IPS DF 6.9 (cell line): ENCODE results near the gene IFITM1.

Experiments
- DNase-seq: peaks from one replicate; pipeline ENCODE4 v3.0.0-alpha.2; 2013; ENCODE audit warnings: low read depth, low spot score
- H3K27ac ChIP-seq: one replicate; pipeline ENCODE4 v1.5.1; 2013; ENCODE audit warnings: low read length, control low read depth
- H3K27me3 ChIP-seq: 2 replicates; pipeline ENCODE4 v1.6.1; 2013; ENCODE audit warnings: mild to moderate bottlenecking, low read length; ENCODE audit not compliant: control insufficient read depth, insufficient read depth
- H3K36me3 ChIP-seq: 2 replicates; pipeline ENCODE4 v1.6.1; 2013; ENCODE audit warnings: low read length; ENCODE audit not compliant: control insufficient read depth, insufficient read depth
- H3K4me1 ChIP-seq: 2 replicates; pipeline ENCODE4 v1.6.1; 2013; ENCODE audit warnings: low read length; ENCODE audit not compliant: control insufficient read depth, insufficient read depth
- H3K4me3 ChIP-seq: 2 replicates; pipeline ENCODE4 v1.5.1; 2013; ENCODE audit warnings: mild to moderate bottlenecking, low read length
- H3K9me3 ChIP-seq: 2 replicates; pipeline ENCODE4 v1.6.1; 2013; ENCODE audit warnings: low read length, inconsistent platforms; ENCODE audit not compliant: control insufficient read depth, insufficient read depth
- WGBS: extraction: QIAGEN DNeasy Blood & Tissue Kit; methylation state at CpG from one replicate; pipeline ENCODE4 v1.1.7; 2013; ENCODE audit warnings: mixed read lengths, missing lambda C conversion rate; ENCODE audit not compliant: insufficient read length, insufficient coverage; 5-methylcytosine and 5-hydroxymethylcytosine counted together

IFITM1 gene

GRCh38 chr11:276219-276618 lies 37.6 kb upstream of the IFITM1 start:
- peaks cover 6% of the 10 kb centered on the region; the same call in 1 of the 2 replicates for H3K27me3 ChIP-seq
- H3K4me1 ChIP-seq: peaks cover 1% of the 10 kb centered on the region; the same call in 1 of the 2 replicates
- no peak for DNase-seq

GRCh38 chr11:278001-278951 lies 35.6 kb upstream of the IFITM1 start, which contains the start of gene NLRP6:
TSS of gene NLRP6 (plus strand) at chr11:278407. CDS start at chr11:278570, 163 bp downstream.
- H3K27ac ChIP-seq: no peak within 1 kb of the TSS
- peaks cover 12% of the 10 kb centered on the region; the same call in 1 of the 2 replicates for H3K27me3 ChIP-seq
- H3K36me3 ChIP-seq: peaks cover 4% of the 10 kb centered on the region; the same call in 1 of the 2 replicates
- no peaks in the 10 kb centered on the region for H3K9me3 ChIP-seq
- WGBS: no CpG with 5 or more reads among the region's 21 CpGs
- DNase-seq: no peak
- H3K4me1 ChIP-seq: 0 out of 2 replicates have a peak, but pooled peaks cover 1% of the 10 kb centered on the region
- no peak within 1 kb of the TSS for H3K4me3 ChIP-seq

More at GRCh38 chr11:276219-276618, 37.6 kb upstream of the IFITM1 start:
- H3K4me3 ChIP-seq: no peak overlapping the region
- no peaks in the 10 kb centered on the region for H3K9me3 ChIP-seq
- no peak overlapping the region for H3K27ac ChIP-seq
- H3K36me3 ChIP-seq: peaks cover 4% of the 10 kb centered on the region; the same call in 1 of the 2 replicates

GRCh38 chr11:279040-279965 lies 34.5 kb upstream of the IFITM1 start:
- Histone ChIP-seq H3K27ac (no peak overlapping the region), H3K4me3 (no peak overlapping the region), H3K36me3 (peaks cover 4% of the 10 kb centered on the region; the same call in 1 of the 2 replicates), H3K27me3 (peaks cover 12% of the 10 kb centered on the region; the same call in 1 of the 2 replicates), H3K9me3 (no peaks in the 10 kb centered on the region), H3K4me1 (peaks cover 3% of the 10 kb centered on the region; the same call in 1 of the 2 replicates)
- DNase-seq: no peak
- no CpG with 5 or more reads among the region's 97 CpGs for WGBS

- H3K27me3 ChIP-seq: peaks cover 12% of the 10 kb centered on the region; the same call in 1 of the 2 replicates
- WGBS: no CpG with 5 or more reads among the region's 85 CpGs
- no peak overlapping the region for H3K4me3 ChIP-seq
- H3K36me3 ChIP-seq: peaks cover 4% of the 10 kb centered on the region; the same call in 1 of the 2 replicates
- DNase-seq: no peak
- H3K9me3 ChIP-seq: no peaks in the 10 kb centered on the region
- peaks cover 3% of the 10 kb centered on the region; the same call in 1 of the 2 replicates for H3K4me1 ChIP-seq
- H3K27ac ChIP-seq: no peak overlapping the region
Measured at GRCh38 chr11:279966-280705, 33.7 kb upstream of the IFITM1 start.

GRCh38 chr11:280706-281485 lies 32.9 kb upstream of the IFITM1 start:
- Histone ChIP-seq H3K36me3 (peaks cover 4% of the 10 kb centered on the region; the same call in 1 of the 2 replicates), H3K4me1 (peaks cover 3% of the 10 kb centered on the region; the same call in 1 of the 2 replicates), H3K9me3 (no peaks in the 10 kb centered on the region), H3K27ac (no peak overlapping the region), H3K27me3 (peaks cover 12% of the 10 kb centered on the region; the same call in 1 of the 2 replicates), H3K4me3 (no peak overlapping the region)
- no CpG with 5 or more reads among the region's 79 CpGs for WGBS
- no peak for DNase-seq

- no CpG with 5 or more reads among the region's 26 CpGs for WGBS
- H3K4me1 ChIP-seq: peaks cover 3% of the 10 kb centered on the region; the same call in 1 of the 2 replicates
- H3K4me3 ChIP-seq: no peak overlapping the region
- DNase-seq: no peak
- H3K27me3 ChIP-seq: peaks cover 12% of the 10 kb centered on the region; the same call in 1 of the 2 replicates
- no peak overlapping the region for H3K27ac ChIP-seq
- peaks cover 4% of the 10 kb centered on the region; the same call in 1 of the 2 replicates for H3K36me3 ChIP-seq
- H3K9me3 ChIP-seq: no peaks in the 10 kb centered on the region
Measured at GRCh38 chr11:281486-282161, 32.2 kb upstream of the IFITM1 start.

GRCh38 chr11:282171-282570 lies 31.7 kb upstream of the IFITM1 start:
- WGBS: no CpG with 5 or more reads among the region's 4 CpGs
- Histone ChIP-seq H3K9me3 (no peaks in the 10 kb centered on the region), H3K36me3 (peaks cover 4% of the 10 kb centered on the region; the same call in 1 of the 2 replicates), H3K27me3 (peaks cover 12% of the 10 kb centered on the region; the same call in 1 of the 2 replicates), H3K4me1 (peaks cover 4% of the 10 kb centered on the region; the same call in 1 of the 2 replicates), H3K4me3 (no peak overlapping the region), H3K27ac (no peak overlapping the region)
- no peak for DNase-seq

GRCh38 chr11:282630-283360 lies 31.0 kb upstream of the IFITM1 start:
- peaks cover 12% of the 10 kb centered on the region; the same call in 1 of the 2 replicates for H3K27me3 ChIP-seq
- H3K4me3 ChIP-seq: no peak overlapping the region
- peaks cover 4% of the 10 kb centered on the region; the same call in 1 of the 2 replicates for H3K36me3 ChIP-seq
- no peak overlapping the region for H3K27ac ChIP-seq
- WGBS: no CpG with 5 or more reads among the region's 13 CpGs
- no peaks in the 10 kb centered on the region for H3K9me3 ChIP-seq
- peaks cover 6% of the 10 kb centered on the region; the same call in 1 of the 2 replicates for H3K4me1 ChIP-seq
- DNase-seq: no peak
